Femur (tissue), 1 donor: Measurements from ENCODE around the gene SLC7A5.
A peak's percentile ranks its signal among the peaks of the same experiment; 100 is the strongest.

Experiments
- DNase-seq: peaks from one replicate; pipeline ENCODE4 v3.0.0-alpha.2; 2017

Gene SLC7A5

DNA sequence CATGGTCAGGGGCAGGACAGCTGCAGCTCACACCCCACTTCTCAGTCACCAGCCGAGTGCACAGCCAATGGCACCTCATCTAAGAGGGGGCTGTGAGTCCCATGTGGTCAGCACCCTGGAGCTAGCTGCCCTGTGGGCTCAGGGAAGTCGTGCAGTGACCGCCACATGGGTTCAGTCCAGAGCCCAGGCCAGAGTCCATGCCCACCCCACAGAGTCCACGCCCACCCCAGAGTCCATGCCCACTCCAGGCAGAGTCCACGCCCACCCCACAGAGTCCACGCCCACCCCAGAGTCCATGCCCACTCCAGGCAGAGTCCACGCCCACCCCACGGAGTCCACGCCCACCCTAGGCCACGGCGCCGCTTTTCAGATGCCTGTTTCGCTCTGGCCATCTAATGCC, 24.1 kb downstream of the SLC7A5 start:
- DNase-seq: no peak

DNA sequence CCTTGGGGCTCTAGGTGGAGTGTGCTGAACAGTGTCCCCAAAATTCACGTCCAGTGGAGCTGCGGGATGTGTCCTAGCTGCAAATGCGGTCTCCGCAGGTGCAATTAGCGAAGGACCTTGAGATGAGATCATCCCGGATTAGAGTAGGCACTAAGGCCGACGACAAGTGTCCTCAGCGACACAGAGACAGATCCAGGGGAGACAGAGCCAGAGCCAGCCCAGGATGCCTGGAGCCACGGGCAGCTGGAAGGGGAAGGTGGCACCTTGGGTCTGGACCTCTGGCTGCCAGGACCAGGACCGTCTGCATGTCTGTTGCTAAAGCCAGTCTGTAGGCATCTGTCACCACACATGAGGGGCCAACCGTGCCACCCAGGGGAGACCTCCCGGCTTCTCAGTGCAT, 24.5 kb downstream of the SLC7A5 start:
- DNase-seq: no peak

DNA sequence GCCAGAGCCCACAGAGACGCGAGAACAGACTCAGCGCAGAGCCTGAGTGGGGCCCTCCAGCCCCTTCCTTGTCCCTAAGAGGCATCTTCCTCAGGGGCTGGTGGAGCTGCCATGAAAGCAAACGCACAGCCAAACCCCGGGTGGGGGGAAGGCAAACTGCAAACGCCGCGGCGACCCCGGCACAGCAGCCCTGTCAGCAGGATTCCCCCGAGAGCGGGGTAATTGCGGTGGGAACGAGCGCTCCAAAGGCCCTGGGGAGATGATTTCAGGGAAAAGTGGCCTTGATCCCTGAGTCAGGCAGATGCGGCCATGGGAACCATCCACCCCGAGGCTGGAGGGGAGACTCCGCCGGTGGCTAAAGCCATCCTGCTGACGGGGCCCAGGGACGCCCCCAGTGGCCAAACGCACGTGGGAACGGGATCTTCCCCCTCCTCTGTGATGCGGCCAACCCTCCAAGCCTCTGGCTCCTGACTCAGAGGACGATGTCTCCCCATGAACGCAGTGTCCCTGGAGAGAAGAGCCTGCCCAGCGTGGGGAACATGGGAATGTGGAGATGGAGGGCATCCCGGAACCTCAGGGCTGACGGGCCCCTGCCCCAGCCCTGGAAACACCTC, 25.1 kb downstream of the SLC7A5 start:
- DNase-seq: no peak

DNA sequence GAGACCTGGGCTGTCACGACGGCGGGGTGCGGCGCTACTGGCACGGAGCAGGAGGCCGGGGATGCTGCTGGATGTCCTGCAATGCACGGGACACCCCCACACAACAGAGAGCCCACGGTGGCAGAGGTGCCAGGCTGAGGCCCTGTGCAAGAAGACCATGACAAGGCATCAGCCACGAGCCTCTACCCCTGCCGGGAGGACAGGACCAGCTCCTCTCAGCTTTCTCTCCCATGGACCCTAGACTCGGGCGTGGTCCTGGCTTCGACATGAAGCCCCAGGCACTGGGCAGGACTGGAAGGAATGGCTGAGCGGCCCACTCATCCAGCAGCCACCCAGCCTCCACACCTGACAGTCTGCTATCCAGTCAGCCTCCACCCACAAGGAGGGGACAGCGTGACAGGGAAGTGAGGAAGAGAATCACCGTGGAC, 25.6 kb downstream of the SLC7A5 start:
- DNase-seq: no peak

DNA sequence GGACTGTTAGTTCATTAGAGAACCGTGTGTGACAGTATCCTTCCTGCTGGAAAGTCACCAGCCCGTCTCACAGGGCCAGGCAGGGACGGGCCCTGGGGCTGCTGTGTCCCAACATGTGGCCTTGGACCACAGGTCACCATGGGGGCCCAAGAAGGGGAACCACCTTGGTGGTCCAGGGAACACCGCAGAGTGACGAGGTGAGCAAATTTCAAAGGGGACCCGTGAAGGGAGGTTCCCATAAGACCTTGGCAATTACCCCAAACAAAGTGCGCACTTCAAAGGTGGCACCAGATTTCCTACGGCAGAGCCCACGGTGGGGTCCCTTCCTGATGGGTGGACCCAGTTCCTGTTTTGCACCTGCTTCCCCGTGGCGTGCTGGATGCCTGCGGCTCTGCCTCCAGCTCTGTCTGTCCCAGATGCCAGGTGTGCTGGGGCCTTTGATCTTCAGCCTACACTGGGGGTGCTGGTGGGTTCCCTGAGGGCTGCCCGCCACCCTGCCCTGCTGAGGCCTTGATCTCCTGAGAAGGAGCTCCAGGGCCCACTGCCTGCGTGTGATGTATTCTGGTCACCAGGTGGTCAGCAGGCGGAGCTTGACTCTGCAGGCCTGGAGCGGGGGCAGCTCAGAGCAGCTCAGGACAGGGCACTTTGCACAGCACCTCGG, 27.0 kb downstream of the SLC7A5 start:
- no peak for DNase-seq

DNA sequence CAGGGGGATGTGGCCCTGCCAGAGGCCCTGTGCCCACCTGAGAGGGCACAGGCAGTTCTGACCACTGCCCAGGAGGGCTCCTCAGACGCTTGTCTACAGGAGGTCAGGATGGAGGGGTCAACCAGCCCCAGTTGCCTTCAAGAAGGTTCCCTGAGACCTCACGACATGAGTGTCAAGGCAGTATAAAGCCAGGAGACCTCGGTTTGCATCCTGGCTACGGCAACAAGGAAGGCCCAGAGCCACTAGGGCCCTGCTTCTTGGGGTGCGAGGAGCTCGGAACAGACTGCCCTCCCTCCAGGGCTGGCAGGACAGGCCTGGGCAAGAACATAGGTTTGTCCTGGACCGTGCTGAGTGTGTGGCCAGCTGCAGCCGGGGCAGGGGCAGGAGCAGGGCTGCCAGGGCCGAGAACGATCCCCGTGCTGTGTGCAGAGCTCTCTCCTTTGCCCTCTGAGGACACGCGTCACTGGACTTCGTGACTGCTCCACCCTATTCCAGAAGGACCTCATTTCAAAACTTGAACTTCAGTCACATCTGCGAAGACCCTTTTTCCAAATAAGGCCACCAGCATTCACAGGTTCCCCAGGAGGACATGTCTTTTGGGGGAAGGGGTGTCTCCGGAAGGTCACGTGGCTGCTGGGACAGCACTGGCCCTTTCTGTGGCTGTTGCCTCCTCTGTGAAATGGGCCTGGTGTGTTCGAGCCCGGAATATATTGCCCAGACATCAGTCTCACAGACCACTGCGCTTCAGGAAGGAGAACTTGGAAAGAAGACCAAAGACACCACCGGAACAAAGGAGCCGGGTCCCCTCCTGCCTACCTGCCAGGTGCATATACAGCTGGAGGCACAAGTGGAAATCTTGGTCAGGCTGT, 27.7 kb downstream of the SLC7A5 start:
- DNase-seq: no peak

DNA sequence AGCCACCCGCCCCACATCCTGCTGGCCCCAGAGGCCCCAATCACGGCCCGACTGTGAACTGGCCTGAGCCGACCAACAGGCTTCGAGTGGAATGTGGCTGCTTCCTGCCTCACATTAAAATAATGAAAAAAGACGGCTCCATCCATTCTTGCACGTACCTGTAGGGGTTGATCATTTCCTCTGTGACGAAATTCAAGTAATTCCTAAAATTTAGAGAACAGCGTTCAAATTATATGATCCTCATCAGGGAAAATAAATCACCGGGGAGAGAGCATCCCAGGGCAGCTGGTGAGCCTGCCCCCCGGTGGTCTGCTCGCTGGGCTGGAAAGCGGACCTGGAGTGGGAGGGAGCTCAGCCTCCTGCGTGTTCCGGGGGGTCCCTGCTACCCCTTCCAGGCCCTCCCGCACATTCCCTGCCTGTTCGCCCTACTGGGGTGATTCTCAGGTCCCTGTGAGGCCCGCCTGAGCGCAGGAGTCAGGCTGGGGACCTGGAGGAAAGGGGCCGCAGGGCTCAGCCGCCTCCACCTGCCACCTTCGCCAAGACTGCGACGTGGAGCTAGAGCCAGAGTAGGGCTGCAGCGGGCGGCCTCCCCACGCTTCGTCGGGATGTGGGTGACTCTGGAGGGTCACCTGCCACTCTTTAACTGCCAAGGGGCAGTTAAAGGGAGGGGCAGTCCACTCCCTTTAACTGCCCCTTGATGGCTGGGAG, 28.9 kb downstream of the SLC7A5 start:
- DNase-seq: no peak

DNA sequence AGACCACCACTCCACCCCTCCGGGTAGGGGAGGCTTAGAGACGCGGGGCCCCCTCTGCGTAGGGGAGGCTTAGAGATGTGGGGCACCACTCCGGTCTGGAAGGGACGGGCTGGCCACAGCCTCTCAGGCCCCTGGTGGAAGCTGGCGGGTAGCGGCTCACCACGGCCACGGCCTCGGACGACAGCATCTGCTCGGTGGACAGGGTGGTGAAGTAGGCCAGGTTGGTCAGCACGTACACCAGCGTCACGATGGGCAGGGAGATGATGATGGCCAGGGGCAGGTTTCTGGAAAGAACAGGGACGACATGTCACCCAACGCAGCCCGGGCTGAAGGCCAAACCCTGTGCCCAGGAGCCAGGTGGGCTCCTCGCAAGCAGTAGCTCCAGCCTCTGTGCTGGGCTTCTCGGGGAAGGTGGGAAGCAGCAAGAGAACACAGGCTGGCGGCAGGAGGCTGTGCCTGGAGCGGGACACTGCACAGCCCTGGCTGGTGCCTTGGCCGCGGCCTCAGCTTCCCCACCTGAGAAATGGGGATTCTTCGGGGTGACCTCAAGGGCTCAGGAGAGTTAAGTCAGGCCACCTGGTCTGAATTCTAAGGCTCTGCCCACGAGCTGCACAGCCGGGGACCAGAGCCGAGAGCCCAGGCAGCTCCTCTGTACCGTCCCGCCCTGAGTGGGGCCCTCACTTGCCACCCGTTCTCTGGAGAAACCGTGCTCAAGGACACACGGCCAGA, 29.6 kb downstream of the SLC7A5 start:
- no peak for DNase-seq

DNA sequence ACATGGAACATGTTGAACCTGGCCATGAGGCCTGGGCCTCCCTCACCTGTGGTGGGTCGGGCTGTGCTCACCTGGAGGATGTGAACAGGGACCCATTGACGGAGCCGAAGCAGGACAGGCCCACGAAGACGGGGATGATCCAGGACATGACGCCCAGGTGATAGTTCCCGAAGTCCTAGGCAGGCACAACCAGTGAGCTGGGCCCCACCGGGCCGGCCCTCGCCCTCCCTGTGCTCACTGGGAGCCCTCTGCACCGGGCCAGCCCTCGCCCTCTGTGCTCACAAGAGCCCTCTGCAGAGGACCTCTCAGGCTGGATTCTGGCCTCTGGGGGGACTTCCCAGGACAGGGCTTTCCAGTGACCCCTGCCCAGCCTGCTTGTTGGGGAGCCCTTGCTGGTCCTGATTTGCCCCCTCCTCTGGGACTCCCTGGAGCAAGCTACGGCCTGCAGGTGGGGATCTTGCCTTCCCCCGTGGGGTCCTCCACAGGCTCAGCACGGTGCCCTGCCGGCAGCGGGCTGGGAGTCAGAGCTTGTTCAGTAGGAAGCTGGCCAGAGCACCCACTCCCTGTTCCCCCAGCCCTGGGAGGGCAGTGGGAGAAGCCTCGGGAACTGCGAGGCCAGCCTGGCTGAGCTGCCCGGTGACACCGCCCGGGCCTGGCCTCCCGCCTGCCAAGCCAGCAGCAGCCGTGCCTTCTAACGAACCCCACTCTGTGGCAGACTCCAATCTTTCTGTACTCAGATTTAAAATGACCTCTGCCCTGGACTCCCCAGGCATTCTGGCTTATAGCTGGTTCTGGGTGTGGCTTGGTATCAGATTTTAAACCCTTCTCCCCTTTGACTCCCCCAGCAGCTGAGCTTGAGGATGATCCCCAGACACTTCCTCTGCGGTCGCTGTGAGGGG, 30.4 kb downstream of the SLC7A5 start:
- DNase-seq: no peak

DNA sequence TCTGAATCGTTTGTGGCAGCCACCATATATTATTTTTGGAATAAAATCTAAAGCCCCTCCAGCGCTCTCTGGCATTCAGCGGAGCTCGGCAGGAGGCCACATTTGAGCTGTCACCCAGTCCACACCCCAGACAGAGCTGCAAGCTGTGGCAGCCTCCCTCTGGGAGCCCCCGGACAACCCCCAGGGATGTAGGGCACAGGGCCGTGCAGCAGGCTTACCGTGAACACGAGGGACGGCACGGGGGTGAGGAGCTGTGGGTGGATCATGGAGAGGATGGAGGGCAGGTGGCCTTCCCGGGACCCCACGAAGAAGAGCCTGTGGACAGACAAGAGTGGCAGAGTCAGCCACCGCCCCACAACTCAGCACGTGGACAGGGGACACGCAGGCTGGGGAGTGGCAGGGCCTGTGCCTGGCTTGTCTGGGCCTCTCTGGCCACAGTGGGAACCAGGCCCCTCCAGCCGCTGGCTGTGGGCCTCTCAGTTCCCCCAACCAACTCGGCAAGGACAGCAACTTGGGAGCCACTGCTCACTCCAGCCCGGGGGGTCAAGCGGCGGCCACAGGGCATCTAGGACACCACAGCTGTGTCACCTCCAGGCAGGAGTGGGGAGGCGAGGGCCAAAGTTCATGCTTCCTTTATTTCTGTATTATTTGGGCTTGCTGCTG, 31.5 kb downstream of the SLC7A5 start:
- DNase-seq: no peak

DNA sequence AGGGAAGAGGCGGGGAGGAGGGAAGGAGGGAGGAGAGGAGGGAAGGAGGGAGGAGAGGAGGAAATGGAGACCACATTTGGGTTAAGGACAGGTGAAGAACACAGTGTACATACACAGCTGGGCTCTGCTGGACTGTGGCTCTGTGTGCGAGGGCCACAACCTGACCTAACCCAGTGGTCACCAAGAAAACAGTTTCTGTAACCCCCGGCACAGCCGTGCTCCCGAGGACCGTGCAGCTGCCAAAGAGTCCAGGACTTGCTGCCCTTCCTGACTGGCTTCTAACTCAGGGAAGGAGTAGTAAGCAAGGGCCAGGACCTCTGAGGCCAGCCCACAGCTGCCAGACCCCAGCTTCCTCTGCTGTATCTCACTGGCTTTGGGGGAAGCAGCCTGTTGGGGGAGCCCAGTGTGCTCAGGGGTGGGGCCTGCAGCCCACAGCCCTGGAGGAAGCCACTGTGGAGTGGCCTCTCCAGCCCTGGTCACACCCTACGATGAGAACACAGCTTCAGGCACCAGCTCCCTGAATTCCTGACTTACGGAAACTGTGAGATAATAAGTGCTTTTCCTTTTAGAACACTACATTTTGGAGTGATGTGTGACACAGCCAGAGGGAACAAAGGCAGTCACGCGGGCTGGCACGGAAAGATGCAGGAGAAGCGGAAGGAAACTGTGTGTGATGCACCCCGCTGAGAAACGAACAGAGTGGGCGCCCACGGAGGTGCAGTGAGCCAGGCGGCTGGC, 32.3 kb downstream of the SLC7A5 start:
- no peak for DNase-seq

DNA sequence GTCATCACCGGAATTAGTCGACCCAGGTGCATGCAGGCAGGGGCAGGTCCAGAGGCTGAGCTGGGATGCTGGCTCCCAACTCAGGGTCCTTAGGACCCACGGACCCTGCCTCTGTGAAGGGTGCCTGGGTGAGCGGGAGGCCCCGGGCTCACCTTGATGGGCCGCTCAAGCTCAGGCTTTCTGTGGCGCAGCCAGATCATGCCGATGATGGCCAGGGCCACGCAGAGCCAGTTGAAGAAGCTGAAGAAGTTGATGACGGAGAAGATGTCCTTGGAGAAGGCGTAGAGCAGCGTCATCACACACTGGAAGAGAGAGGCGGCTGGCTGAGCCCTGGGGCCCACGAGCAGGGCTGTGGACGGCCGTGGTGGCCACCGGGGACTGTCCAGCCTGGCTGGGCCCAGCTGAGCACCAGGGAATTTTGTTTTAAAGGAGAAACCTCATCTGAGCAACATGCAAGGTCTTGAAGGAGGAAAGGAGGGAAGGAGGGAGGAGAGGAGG, 32.9 kb downstream of the SLC7A5 start:
- DNase-seq: no peak

DNA sequence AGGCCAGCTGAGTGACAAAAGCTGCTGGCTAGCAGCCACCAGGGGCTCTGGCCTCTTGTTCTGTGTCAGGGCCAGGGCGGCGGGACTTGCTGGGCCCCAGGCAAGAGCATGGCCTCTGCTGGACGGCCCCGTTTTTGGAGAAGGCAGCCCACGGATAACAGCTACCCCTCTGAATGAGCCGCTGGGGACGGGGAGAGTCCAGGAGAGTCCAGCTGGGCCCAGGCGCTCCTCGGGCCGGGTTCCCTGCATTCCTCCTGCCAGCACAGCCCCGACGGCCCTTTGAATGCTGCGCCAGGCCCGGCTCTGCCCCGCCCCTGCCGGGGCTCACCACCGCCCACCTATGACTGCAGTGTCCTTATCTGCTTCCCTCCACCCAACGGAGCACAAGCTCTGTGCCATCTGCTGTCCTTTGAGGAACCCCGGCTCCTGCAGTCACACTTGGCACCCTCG, 33.4 kb downstream of the SLC7A5 start:
- DNase-seq: no peak

DNA sequence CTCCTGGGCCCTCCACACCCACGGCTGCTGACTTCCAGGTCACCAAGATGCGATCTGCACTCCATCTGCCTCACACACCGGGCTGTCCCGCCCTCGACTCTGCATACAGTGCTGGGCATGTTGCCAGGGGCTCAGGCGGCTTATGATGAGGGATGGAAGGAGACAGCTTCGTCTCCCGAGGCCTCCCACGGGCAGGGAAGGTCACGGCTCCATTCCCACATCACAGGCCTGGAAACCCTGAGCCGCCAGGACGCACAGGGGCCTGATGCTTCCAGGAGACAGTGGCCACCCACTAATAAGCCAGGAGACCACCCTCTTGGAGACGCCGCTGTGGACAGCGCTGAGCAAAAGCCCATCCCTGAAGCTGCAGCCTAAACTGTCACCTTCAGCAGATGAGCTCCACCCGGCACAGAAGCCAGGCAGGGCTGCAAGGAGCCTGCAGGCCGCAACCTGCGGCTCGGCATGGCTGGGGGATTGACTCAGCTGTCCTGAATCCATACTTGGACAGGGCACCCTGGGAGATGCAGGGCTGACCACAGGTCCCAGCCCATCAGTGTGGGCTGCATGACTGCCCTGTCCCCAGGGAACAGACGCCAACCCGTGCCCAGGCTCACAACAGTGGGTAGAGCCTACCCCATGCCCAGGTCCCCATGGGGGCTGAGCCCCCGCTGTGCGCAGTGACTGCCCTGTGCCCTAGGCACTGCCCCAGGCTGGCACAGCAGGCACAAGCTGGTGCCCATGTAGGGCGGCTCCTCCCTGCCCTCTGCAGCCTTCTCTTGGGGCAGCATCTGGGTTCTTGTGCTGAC, 34.4 kb downstream of the SLC7A5 start:
- no peak for DNase-seq

DNA sequence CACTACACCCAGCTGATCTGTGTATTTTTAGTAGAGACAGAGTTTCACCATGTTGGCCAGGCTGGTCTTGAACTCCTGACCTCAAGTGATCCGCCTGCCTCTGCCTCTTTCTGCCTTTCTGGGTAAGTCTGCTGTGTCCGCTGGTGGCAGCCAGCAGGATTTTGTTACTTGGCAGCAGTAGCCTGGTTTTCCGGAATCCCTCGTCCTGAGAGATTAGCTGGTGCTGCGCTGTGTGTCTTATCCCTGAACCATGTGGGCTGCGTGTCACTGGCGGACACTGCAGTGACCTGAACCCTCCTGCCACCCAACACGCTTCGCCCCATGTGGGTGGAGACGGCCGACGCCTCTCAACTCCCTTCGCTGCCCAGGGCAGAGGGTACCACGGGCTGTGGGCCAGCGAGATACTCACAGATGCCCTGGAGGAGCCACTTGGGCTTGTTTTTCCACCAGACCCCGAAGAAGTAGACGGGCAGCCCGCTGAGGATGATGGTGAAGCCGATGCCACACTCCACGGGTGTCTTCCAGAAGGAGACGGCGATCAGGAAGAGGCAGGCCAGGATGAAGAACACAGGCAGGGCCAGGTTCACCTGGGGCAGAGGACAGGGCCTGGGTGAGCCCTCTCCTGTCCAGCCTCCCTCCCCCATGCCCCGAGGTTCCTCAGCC, 35.2 kb downstream of the SLC7A5 start:
- no peak for DNase-seq

DNA sequence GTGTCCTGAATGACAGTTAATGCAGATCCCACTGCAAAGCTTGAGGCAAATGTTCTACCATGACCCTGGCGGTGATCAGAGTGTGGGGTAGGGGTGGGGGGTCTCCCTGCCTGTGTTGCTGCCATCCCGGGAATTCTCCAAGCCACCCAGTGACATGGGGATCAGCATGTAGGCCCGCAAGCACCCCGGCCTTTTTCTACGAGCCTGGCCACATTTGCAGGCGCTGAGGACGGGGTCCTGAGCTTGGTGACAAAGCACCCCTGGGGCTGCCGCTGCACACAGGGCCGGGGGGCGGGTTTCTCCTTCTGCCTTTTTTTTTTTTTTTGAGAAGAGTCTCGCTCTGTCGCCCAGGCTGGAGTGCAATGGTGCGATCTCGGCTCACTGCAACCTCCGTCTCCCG, 35.8 kb downstream of the SLC7A5 start:
- no peak for DNase-seq

DNA sequence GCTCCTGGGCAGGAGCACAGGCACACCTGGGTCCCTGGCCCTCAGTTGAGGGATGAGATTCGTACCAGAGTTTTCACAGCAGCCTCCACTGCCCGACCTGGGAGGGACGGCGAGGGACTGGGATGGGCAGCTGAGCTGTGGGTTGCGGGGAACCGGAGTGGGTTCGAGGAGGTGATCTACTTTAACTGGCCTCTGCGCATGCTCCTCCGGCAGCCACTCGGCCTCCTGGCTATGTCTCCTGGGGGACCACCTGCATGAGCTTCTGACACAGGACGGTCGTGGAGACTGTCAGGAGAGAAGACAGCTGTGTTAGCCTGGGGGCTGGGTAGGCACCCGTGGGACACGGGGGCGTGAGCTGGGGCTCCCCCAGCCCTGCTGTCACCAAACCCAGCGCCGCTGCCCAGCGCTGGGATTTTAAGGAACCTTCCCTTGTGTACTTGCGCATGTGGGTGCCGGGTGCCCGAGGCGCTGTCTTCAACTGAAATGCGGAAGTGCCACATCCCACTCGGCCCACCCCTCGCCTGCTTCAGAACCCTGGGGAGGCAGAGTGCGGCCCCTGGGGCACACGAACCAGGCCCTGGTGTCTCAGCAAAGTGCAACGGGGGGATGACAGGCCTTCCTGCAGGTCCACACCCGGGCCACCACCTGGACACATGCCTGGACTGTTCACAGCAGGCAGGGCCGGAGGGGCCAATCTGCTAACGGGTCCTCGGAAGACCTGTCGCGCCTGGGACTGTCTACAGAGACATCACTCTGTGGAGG, 36.4 kb downstream of the SLC7A5 start:
- peak; percentile 33 for DNase-seq

DNA sequence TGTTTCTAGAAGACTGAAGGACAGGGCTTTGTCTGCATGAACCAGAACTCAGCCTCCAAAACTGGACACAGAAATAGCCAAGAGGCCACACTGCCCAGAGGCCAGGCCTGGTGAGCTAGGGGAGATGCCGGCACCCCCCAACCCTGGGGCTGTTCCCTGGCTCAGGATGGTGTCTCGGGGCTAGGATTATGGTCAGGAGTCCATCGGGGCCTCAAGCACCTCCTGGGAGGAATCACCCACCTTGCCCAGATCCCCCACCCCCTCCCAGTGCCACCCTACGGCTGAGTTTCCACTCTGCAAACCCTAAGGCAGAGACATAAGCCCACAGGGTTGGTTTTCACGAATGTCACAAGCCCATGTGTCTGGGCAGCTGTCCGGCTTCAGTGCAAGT, 37.2 kb downstream of the SLC7A5 start:
- DNase-seq: no peak
